ENCODE results near the gene CPT1C.

- TF ChIP-seq, protein P1, sequence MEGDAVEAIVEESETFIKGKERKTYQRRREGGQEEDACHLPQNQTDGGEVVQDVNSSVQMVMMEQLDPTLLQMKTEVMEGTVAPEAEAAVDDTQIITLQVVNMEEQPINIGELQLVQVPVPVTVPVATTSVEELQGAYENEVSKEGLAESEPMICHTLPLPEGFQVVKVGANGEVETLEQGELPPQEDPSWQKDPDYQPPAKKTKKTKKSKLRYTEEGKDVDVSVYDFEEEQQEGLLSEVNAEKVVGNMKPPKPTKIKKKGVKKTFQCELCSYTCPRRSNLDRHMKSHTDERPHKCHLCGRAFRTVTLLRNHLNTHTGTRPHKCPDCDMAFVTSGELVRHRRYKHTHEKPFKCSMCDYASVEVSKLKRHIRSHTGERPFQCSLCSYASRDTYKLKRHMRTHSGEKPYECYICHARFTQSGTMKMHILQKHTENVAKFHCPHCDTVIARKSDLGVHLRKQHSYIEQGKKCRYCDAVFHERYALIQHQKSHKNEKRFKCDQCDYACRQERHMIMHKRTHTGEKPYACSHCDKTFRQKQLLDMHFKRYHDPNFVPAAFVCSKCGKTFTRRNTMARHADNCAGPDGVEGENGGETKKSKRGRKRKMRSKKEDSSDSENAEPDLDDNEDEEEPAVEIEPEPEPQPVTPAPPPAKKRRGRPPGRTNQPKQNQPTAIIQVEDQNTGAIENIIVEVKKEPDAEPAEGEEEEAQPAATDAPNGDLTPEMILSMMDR (IDR thresholded peaks at IDR 0.05 in 8 of 11, conservative IDR thresholded peaks at IDR 0.05 in 3 of 11), result no peak
- no peak for TF ChIP-seq POLR2A (IDR thresholded peaks at IDR 0.05)
- TF ChIP-seq POLR2AphosphoS5 (IDR thresholded peaks at IDR 0.05), result no peak
Observed at GRCh38 chr19:49730166-49730565, 39.2 kb downstream of the CPT1C start.

Measured in spleen (tissue), 7 donors.